GM18511 (cell line): ENCODE results near the gene OPA1.
"Not testable (repeated sequence)": the region's sequence is repeated elsewhere in the genome, so short reads cannot be mapped to it uniquely, and the experiment has no call there.

Experiments used
- ATAC-seq: cut with Tn5 transposase; IDR thresholded peaks from one replicate; pipeline ENCODE4 v1.9.1; 2021; ENCODE audit warnings: mild to moderate bottlenecking, moderate library complexity; ENCODE audit not compliant: unreplicated experiment

OPA1 gene

GRCh38 chr3:193586526-193586925, 6.5 kb upstream of the OPA1 start:
- no peak for ATAC-seq

- ATAC-seq: no peak
Observed at GRCh38 chr3:193589129-193589528, 3.9 kb upstream of the OPA1 start.

GRCh38 chr3:193589616-193590015, 3.4 kb upstream of the OPA1 start:
- ATAC-seq: no peak

GRCh38 chr3:193590088-193590856, 2.7 kb upstream of the OPA1 start:
- ATAC-seq: no peak

GRCh38 chr3:193593668-193594030, 641 bp downstream of the OPA1 start:
- peak; percentile 33 for ATAC-seq

- no peak for ATAC-seq
Observed at GRCh38 chr3:193594946-193595689, 2.1 kb downstream of the OPA1 start.

GRCh38 chr3:193595939-193596487, 3.0 kb downstream of the OPA1 start:
- no peak for ATAC-seq

GRCh38 chr3:193598202-193598601, 5.2 kb downstream of the OPA1 start:
- no peak for ATAC-seq

GRCh38 chr3:193599393-193599792, 6.4 kb downstream of the OPA1 start:
- ATAC-seq: no peak

- ATAC-seq: peak; percentile 77
Observed at GRCh38 chr3:193605876-193606275, 12.9 kb downstream of the OPA1 start.

GRCh38 chr3:193606892-193607291, 13.9 kb downstream of the OPA1 start:
- not testable (repeated sequence) for ATAC-seq

- not testable (repeated sequence) for ATAC-seq
Observed at GRCh38 chr3:193610516-193610915, 17.5 kb downstream of the OPA1 start.

- ATAC-seq: no peak
Observed at GRCh38 chr3:193614430-193614829, 21.4 kb downstream of the OPA1 start.

- ATAC-seq: no peak
Observed at GRCh38 chr3:193617628-193618027, 24.6 kb downstream of the OPA1 start.

GRCh38 chr3:193620057-193620456, 27.0 kb downstream of the OPA1 start:
- ATAC-seq: peak; percentile 54

- ATAC-seq: peak; percentile 94
Observed at GRCh38 chr3:193620650-193621049, 27.6 kb downstream of the OPA1 start.

- ATAC-seq: no peak
Observed at GRCh38 chr3:193621127-193621526, 28.1 kb downstream of the OPA1 start.

- no peak for ATAC-seq
Observed at GRCh38 chr3:193630005-193630404, 37.0 kb downstream of the OPA1 start.

- ATAC-seq: no peak
Observed at GRCh38 chr3:193637831-193638230, 44.8 kb downstream of the OPA1 start.

- ATAC-seq: no peak
Observed at GRCh38 chr3:193638833-193639232, 45.8 kb downstream of the OPA1 start.

GRCh38 chr3:193640165-193640715, 47.2 kb downstream of the OPA1 start:
- ATAC-seq: no peak
